Keratinocyte (primary cell): ENCODE measurements around the gene CATSPERZ. TPM values are rescaled to one million over a fixed set of nuclear protein-coding genes. Genes with fewer than 3 reads are reported as not detected.

Experiments used
- DNase-seq: peaks from one replicate; pipeline ENCODE4 v3.0.0-alpha.2; 2011; ENCODE audit warnings: low read depth, missing footprints, low spot score
- FAIRE-seq: peaks from 2 replicates; lab custom pipeline; 2011; peaks lifted over from hg19 to GRCh38; lab: Jason Lieb, UNC
- H2AFZ ChIP-seq: 2 replicates; pipeline ENCODE4 v1.6.0; 2012; ENCODE audit warnings: low read length, control low read depth, inconsistent platforms; ENCODE audit not compliant: control insufficient read depth
- H3K27ac ChIP-seq: 2 replicates; pipeline ENCODE4 v1.5.1; 2011; ENCODE audit warnings: low read length; ENCODE audit not compliant: control insufficient read depth, insufficient read depth
- H3K27me3 ChIP-seq: 3 replicates; pipeline ENCODE4 v1.6.0; 2011; ENCODE audit warnings: low read length; ENCODE audit not compliant: control insufficient read depth, insufficient read depth; ENCODE audit errors: extremely low read depth
- H3K36me3 ChIP-seq, 2 experiments: 2 replicates in 1 of 2; 3 replicates in 1 of 2; pipeline ENCODE4 v1.5.1; 2011; ENCODE audit warnings: low read length in 2 of 2, mild to moderate bottlenecking in 1 of 2; ENCODE audit not compliant: control insufficient read depth in 2 of 2, insufficient read depth in 2 of 2; ENCODE audit errors: extremely low read depth in 1 of 2
- H3K4me1 ChIP-seq: 3 replicates; pipeline ENCODE4 v1.5.1; 2011; ENCODE audit warnings: low read length; ENCODE audit not compliant: control insufficient read depth, insufficient read depth; ENCODE audit errors: extremely low read depth
- H3K4me2 ChIP-seq: 3 replicates; pipeline ENCODE4 v1.6.0; 2011; ENCODE audit warnings: low read depth, low read length; ENCODE audit not compliant: control insufficient read depth, insufficient read depth; ENCODE audit errors: extremely low read depth
- H3K4me3 ChIP-seq, 3 experiments: fragments of 200-600 bp in 1 of 3; sonication (generic) in 1 of 3; 2 replicates in 2 of 3; 3 replicates in 1 of 3; pipeline ENCODE4 v1.5.1; 2011 to 2016; ENCODE audit warnings: low read length in 3 of 3, mild to moderate bottlenecking in 3 of 3, control low read depth in 2 of 3, inconsistent platforms in 1 of 3, low read depth in 1 of 3, mixed read lengths in 1 of 3, mixed run types in 1 of 3, moderate library complexity in 1 of 3; ENCODE audit not compliant: control insufficient read depth in 2 of 3, insufficient read depth in 2 of 3; ENCODE audit errors: extremely low read depth in 1 of 3
- H3K79me2 ChIP-seq: 2 replicates; pipeline ENCODE4 v1.6.0; 2012; ENCODE audit warnings: low read length; ENCODE audit not compliant: control insufficient read depth, insufficient read depth
- H3K9ac ChIP-seq: 3 replicates; pipeline ENCODE4 v1.6.0; 2011; ENCODE audit warnings: low read length; ENCODE audit not compliant: control insufficient read depth, insufficient read depth; ENCODE audit errors: extremely low read depth
- H3K9me1 ChIP-seq: 3 replicates; pipeline ENCODE4 v1.6.0; 2011; ENCODE audit warnings: low read length; ENCODE audit not compliant: control insufficient read depth, insufficient read depth; ENCODE audit errors: extremely low read depth
- H3K9me3 ChIP-seq: 2 replicates; pipeline ENCODE4 v1.5.1; 2012; ENCODE audit warnings: low read depth, low read length; ENCODE audit not compliant: control insufficient read depth
- H4K20me1 ChIP-seq: 3 replicates; pipeline ENCODE4 v1.6.0; 2011; ENCODE audit warnings: low read length; ENCODE audit not compliant: control insufficient read depth, insufficient read depth; ENCODE audit errors: extremely low read depth
- EZH2 ChIP-seq: IDR thresholded peaks from one replicate; pipeline ENCODE4 v1.6.1; 2012; ENCODE audit warnings: inconsistent platforms, mild to moderate bottlenecking, low read length, moderate library complexity
- dilution Hi-C: fragments of 300-500 bp; cut with MboI; formaldehyde crosslinking; loops from one replicate; pipeline ENCODE4 v1.7.0; 2020; ENCODE audit warnings: low sequenced_read_pairs; ENCODE audit not compliant: extremely low pct_ligation_motif_present
- polyA plus RNA-seq, 5 experiments: library from polyadenylated mRNA; depleted of rRNA in 3 of 5; stranded (reverse) in 3 of 5; stranded (forward) in 1 of 5; unstranded in 1 of 5; fragments of >200 nt; gene quantifications; 1 replicate in 1 of 5; 2 replicates in 3 of 5; 3 replicates in 1 of 5; pipeline versions ENCODE4 v1.2.1 to v1.2.3, GENCODE V29; 2011 to 2012; ENCODE audit warnings: missing spikeins in 2 of 5, low read depth in 1 of 5, low replicate concordance in 1 of 5
- TF ChIP-seq, protein P1 (sequence below), 3 experiments: IDR thresholded peaks in 1 of 3; conservative IDR thresholded peaks in 1 of 3; optimal IDR thresholded peaks in 1 of 3; 2 replicates in 2 of 3; 3 replicates in 1 of 3; pipeline versions ENCODE3 to v1.5.1; 2011; ENCODE audit warnings: low read length in 3 of 3, mild to moderate bottlenecking in 3 of 3, moderate library complexity in 2 of 3, control low read depth in 1 of 3, inconsistent platforms in 1 of 3; ENCODE audit not compliant: insufficient read depth in 2 of 3; ENCODE audit errors: extremely low read depth in 1 of 3

CATSPERZ gene
- polyA plus RNA-seq, 1 donor (not counting 4 experiments of a cell fraction or from before 2014, with no cell fraction given): 0.29 TPM

DNA sequence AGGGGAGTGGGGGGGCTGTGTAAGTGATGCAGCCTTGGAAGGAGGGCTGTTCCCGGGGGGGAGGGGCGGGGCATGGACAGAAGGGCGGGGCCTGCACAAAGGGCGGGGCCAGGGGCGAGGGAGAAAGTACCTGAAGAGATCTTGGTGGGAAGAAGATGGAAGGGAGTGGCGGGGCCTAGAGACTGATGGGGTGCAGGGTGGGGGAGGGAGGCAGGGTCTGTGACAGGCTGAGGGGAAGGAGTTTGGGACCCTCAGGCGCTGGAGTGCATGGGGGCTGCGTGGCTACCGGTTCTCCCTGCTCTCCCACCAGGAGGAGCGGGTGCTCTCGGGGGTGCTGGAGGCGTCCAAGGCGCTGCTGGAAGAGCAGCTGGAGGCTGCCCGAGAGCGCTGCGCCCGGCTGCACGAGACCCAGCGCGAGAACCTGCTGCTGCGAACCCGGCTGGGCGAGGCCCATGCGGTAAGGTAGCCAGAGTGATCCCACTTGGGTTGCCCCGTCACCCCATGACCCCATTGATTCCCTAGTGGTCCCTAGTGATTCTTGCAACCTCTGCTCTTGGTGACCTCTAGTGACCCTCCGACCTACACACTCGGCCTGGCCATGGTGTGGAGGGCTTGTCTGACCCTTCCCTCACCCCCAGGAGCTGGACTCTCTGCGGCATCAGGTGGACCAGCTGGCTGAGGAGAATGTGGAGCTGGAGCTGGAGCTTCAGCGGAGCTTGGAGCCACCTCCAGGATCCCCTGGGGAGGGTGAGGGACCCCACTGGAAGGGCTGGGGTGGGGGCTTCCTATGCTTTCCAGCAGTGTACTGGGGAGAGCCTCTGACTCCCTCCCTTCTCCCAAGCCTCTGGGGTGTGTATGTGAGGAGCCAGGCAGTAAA is 42.9 kb downstream of the CATSPERZ start:
- peak overlapping the region; percentile 39 for H3K4me2 ChIP-seq

DNA sequence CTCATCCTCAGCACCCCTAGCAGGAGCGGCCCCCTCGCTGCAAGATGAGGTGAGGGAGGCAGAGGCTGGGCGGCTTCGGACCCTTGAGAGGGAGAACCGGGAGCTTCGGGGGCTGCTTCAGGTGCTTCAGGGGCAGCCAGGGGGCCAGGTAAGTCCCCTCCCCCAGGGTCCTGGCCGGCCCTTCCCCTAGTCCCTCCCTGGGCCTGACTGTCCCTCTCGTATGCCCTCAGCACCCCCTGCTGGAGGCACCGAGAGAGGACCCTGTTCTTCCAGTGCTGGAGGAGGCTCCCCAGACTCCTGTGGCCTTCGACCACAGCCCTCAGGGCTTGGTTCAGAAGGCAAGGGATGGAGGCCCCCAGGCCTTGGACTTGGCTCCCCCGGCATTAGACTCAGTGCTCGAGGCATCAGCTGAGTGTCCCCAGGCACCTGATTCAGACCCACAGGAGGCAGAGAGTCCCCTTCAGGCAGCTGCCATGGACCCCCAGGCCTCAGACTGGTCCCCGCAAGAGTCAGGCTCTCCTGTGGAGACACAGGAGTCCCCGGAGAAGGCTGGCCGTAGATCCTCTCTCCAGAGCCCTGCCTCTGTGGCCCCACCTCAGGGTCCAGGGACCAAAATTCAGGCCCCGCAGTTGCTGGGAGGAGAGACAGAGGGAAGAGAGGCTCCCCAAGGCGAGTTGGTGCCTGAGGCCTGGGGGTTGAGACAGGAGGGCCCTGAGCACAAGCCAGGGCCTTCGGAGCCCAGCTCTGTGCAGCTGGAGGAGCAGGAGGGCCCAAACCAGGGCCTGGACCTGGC is 43.8 kb downstream of the CATSPERZ start:
- H3K36me3 ChIP-seq: no peaks in the 10 kb centered on the region
- no peak overlapping the region for H3K9ac ChIP-seq
- no peak overlapping the region for H2AFZ ChIP-seq
- H3K4me3 ChIP-seq: no peak overlapping the region
- FAIRE-seq (no peak), DNase-seq (no peak)
- no peak overlapping the region for H3K27ac ChIP-seq
- peaks cover 30% of the 10 kb centered on the region for H3K4me1 ChIP-seq
- dilution Hi-C loops: no loop called here
- no peaks in the 10 kb centered on the region for H3K9me3 ChIP-seq
- H3K79me2 ChIP-seq: no peaks in the 10 kb centered on the region
- no peaks in the 10 kb centered on the region for H3K27me3 ChIP-seq
- no peaks in the 10 kb centered on the region for H3K9me1 ChIP-seq
- no peaks in the 10 kb centered on the region for H4K20me1 ChIP-seq
- TF ChIP-seq, protein P1, sequence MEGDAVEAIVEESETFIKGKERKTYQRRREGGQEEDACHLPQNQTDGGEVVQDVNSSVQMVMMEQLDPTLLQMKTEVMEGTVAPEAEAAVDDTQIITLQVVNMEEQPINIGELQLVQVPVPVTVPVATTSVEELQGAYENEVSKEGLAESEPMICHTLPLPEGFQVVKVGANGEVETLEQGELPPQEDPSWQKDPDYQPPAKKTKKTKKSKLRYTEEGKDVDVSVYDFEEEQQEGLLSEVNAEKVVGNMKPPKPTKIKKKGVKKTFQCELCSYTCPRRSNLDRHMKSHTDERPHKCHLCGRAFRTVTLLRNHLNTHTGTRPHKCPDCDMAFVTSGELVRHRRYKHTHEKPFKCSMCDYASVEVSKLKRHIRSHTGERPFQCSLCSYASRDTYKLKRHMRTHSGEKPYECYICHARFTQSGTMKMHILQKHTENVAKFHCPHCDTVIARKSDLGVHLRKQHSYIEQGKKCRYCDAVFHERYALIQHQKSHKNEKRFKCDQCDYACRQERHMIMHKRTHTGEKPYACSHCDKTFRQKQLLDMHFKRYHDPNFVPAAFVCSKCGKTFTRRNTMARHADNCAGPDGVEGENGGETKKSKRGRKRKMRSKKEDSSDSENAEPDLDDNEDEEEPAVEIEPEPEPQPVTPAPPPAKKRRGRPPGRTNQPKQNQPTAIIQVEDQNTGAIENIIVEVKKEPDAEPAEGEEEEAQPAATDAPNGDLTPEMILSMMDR (optimal IDR thresholded peaks at IDR 0.05 in 1 of 3, IDR thresholded peaks at IDR 0.05 in 1 of 3, conservative IDR thresholded peaks at IDR 0.05 in 1 of 3; ENCODE audit: extremely low read depth in 1 of 3, insufficient read depth in 2 of 3, low read length in 3 of 3): peak; percentile 35 to 74 (median 63)
- TF ChIP-seq EZH2: no peak
- no peak overlapping the region for H3K4me2 ChIP-seq

More for the DNA sequence above, 42.9 kb downstream of the CATSPERZ start:
- no peaks in the 10 kb centered on the region for H3K36me3 ChIP-seq
- DNase-seq (no peak), FAIRE-seq (no peak)
- no peak for TF ChIP-seq EZH2
- TF ChIP-seq, protein P1 (optimal IDR thresholded peaks at IDR 0.05 in 1 of 3, IDR thresholded peaks at IDR 0.05 in 1 of 3, conservative IDR thresholded peaks at IDR 0.05 in 1 of 3; ENCODE audit: extremely low read depth in 1 of 3, insufficient read depth in 2 of 3, low read length in 3 of 3): no peak
- H3K9me1 ChIP-seq: no peaks in the 10 kb centered on the region
- H3K9ac ChIP-seq: no peak overlapping the region
- peak overlapping the region in 1 of 3 experiments; percentile 34 for H3K4me3 ChIP-seq
- H4K20me1 ChIP-seq: no peaks in the 10 kb centered on the region
- H3K27ac ChIP-seq: no peak overlapping the region
- no peaks in the 10 kb centered on the region for H3K79me2 ChIP-seq
- H3K4me1 ChIP-seq: peaks cover 23% of the 10 kb centered on the region
- no peaks in the 10 kb centered on the region for H3K9me3 ChIP-seq
- dilution Hi-C loops: no loop called here
- H2AFZ ChIP-seq: peak overlapping the region; percentile 26
- no peaks in the 10 kb centered on the region for H3K27me3 ChIP-seq
